KMS-11 (cell line): ENCODE data around the gene ZCCHC12.

ENCODE experiments used
- H2AFZ ChIP-seq: fragments of 200-600 bp; sonication (generic); 2 replicates; pipeline ENCODE4 v1.6.1; 2016; ENCODE audit warnings: antibody characterized with exemption, mixed run types, low read depth
- H3K27ac ChIP-seq: fragments of 200-600 bp; sonication (generic); 2 replicates; pipeline ENCODE4 v1.6.1; 2016; ENCODE audit warnings: mild to moderate bottlenecking, mixed run types
- H3K27me3 ChIP-seq: fragments of 200-600 bp; sonication (generic); 2 replicates; pipeline ENCODE4 v1.6.1; 2017; ENCODE audit warnings: mild to moderate bottlenecking, low read depth, mixed run types, moderate library complexity; ENCODE audit not compliant: insufficient read depth
- H3K36me3 ChIP-seq: fragments of 200-600 bp; sonication (generic); 2 replicates; pipeline ENCODE4 v1.6.1; 2017; ENCODE audit warnings: mild to moderate bottlenecking, mixed run types; ENCODE audit not compliant: insufficient read depth
- H3K4me1 ChIP-seq: fragments of 200-600 bp; sonication (generic); 2 replicates; pipeline ENCODE4 v1.6.1; 2016; ENCODE audit warnings: mild to moderate bottlenecking, low read depth, mixed run types; ENCODE audit not compliant: poor library complexity, severe bottlenecking
- H3K4me2 ChIP-seq: fragments of 200-600 bp; sonication (generic); 2 replicates; pipeline ENCODE4 v1.7.0; 2016; ENCODE audit warnings: mild to moderate bottlenecking, mixed run types
- H3K4me3 ChIP-seq: fragments of 200-600 bp; sonication (generic); IDR thresholded peaks from 2 replicates; pipeline ENCODE4 v1.6.1; 2017; ENCODE audit warnings: low read depth, low read length, mixed read lengths; ENCODE audit not compliant: insufficient read depth
- H3K79me2 ChIP-seq: fragments of 200-600 bp; sonication (generic); 2 replicates; pipeline ENCODE4 v1.6.1; 2016; ENCODE audit warnings: low read depth, mixed run types; ENCODE audit not compliant: insufficient read depth
- H3K9ac ChIP-seq: fragments of 200-600 bp; sonication (generic); 2 replicates; pipeline ENCODE4 v1.6.1; 2016; ENCODE audit warnings: mild to moderate bottlenecking, mixed run types
- H4K20me1 ChIP-seq: fragments of 200-600 bp; sonication (generic); 2 replicates; pipeline ENCODE4 v1.6.1; 2016; ENCODE audit warnings: mild to moderate bottlenecking, mixed run types; ENCODE audit not compliant: insufficient read depth
- CTCF ChIP-seq: fragments of 200-600 bp; sonication (generic); conservative IDR thresholded peaks from 2 replicates; pipeline ENCODE4 v1.6.1; 2017; ENCODE audit warnings: low read depth, mild to moderate bottlenecking, antibody characterized with exemption, low read length, moderate library complexity, mixed read lengths

ZCCHC12 gene

GRCh38 chrX:118853596-118853995, 30.0 kb downstream of the ZCCHC12 start:
- H3K9ac ChIP-seq: no peak overlapping the region
- H3K27ac ChIP-seq: no peak overlapping the region
- no peak for TF ChIP-seq CTCF
- H4K20me1 ChIP-seq: no peaks in the 10 kb centered on the region
- no peak overlapping the region for H3K4me2 ChIP-seq
- H3K4me3 ChIP-seq: no peak overlapping the region
- no peaks in the 10 kb centered on the region for H3K27me3 ChIP-seq
- H2AFZ ChIP-seq: no peak overlapping the region
- H3K4me1 ChIP-seq: no peaks in the 10 kb centered on the region
- no peaks in the 10 kb centered on the region for H3K36me3 ChIP-seq
- H3K79me2 ChIP-seq: no peaks in the 10 kb centered on the region

- Histone ChIP-seq H3K27me3 (no peaks in the 10 kb centered on the region), H2AFZ (no peak overlapping the region), H3K9ac (no peak overlapping the region), H3K4me3 (no peak overlapping the region), H4K20me1 (no peaks in the 10 kb centered on the region), H3K27ac (no peak overlapping the region), H3K79me2 (no peaks in the 10 kb centered on the region), H3K36me3 (no peaks in the 10 kb centered on the region), H3K4me2 (no peak overlapping the region), H3K4me1 (no peaks in the 10 kb centered on the region)
- no peak for TF ChIP-seq CTCF
Observed at GRCh38 chrX:118855681-118856310, 32.2 kb downstream of the ZCCHC12 start.

GRCh38 chrX:118857006-118857405, 33.4 kb downstream of the ZCCHC12 start:
- H3K27ac ChIP-seq: no peak overlapping the region
- no peak for TF ChIP-seq CTCF
- no peaks in the 10 kb centered on the region for H3K79me2 ChIP-seq
- H3K36me3 ChIP-seq: no peaks in the 10 kb centered on the region
- H3K4me3 ChIP-seq: no peak overlapping the region
- H3K4me2 ChIP-seq: no peak overlapping the region
- H3K27me3 ChIP-seq: no peaks in the 10 kb centered on the region
- H2AFZ ChIP-seq: no peak overlapping the region
- no peaks in the 10 kb centered on the region for H4K20me1 ChIP-seq
- no peaks in the 10 kb centered on the region for H3K4me1 ChIP-seq
- H3K9ac ChIP-seq: no peak overlapping the region

GRCh38 chrX:118861338-118861737, 37.7 kb downstream of the ZCCHC12 start:
- Histone ChIP-seq H3K79me2 (no peaks in the 10 kb centered on the region), H3K4me2 (no peak overlapping the region), H3K36me3 (no peaks in the 10 kb centered on the region), H3K4me1 (no peaks in the 10 kb centered on the region), H3K27me3 (no peaks in the 10 kb centered on the region), H2AFZ (no peak overlapping the region), H3K4me3 (no peak overlapping the region), H3K27ac (no peak overlapping the region), H3K9ac (no peak overlapping the region), H4K20me1 (no peaks in the 10 kb centered on the region)
- no peak for TF ChIP-seq CTCF
